ENCODE results near the gene EPS8.
"Not testable (repeated sequence)": the region's sequence is repeated elsewhere in the genome, so short reads cannot be mapped to it uniquely, and the experiment has no call there.

Gene EPS8

DNA sequence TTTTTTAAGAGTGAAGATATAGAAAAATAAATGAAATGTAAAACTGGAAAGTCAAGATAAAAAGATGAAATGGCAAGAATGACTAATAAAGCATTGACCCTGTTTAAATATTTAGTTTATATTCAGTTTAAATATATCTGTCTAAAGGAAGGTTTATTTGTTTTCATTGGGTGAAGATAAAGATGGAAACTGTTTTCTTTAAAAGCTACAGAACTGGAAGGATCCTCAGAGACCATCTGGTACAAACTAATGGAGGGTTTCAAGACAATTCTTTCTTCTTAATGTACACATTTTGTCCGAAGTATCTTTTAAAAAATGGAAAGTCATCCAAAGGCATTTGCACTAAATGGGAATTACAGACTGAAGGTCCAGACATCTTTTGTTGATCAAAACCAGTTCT, 142.6 kb downstream of the EPS8 start:
- DNase-seq (ENCODE audit: low spot score) = no peak

DNA sequence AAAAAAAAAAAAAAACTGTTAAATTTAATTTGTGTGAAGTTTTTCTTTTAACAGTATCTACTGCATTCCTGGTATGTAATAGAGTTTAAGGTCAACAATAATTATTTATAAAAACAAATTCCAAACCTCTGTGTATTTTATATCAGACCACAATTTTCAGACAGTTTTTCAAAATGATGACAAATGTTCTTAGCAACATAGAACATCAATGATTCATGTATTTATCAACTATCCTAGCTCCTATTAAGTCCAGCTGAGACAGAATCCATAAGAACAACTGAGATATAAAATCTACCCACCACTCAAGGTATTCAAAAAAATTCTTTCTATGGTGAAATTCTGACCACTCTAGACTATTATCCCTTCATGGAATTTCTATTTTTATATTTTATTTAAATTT, 144.5 kb downstream of the EPS8 start:
- DNase-seq (ENCODE audit: low spot score) = no peak

DNA sequence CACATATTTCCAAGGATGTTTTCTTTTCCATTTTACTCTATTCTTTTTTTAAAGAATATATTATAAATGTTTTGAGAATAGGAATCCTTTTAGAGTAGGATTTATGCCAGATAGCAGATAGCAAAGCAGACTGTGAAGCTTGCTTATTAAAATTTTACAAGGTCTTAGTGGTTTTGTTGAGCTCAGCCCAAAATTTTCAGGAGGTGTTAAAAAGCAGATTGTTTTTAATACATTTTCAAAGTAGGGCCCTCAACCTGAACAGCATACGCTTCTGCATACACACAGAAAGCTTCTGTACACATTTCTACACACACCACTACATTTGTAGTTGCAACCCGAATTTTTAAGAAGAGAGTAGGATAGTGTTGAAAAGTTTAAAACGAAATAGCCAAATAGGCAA, 151.0 kb downstream of the EPS8 start:
- DNase-seq (ENCODE audit: low spot score) = no peak

DNA sequence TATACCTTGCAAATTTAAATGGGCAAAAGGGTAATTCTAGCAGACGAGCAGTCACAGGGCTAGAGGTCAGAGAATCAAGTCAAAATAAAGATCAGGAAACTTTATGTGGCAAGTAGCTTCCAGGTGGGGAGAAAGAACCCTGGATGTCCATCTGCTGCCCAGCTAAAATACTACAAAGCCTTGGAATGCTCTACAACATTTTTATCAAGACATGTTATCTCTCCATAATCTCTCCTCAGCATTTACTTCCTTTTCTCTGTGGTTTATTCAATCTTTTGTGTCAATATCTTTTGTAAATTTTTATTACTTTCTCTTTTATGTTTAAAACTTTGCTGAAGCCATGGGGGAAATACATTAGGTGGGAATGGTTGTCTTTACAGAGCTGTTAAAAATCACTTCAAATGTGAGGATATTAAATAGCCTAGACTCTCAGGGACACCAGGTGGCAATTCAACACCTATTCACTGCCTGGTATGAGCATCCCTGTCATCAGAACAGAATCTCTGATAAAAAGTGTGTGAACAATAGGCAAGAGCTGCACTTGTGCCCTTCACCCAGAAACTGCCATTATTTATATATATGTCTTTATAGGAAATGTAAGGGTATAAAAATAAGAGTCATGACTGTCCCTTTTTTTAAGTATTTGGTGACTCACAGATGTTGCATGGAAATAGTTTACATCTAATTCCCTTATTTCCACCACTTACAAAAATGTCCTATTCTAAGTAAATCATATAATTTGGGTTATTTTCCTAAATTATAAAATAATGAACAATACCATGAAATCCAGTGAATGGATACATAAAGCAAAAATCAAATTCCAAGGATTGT, 152.9 kb downstream of the EPS8 start:
- no peak for DNase-seq (ENCODE audit: low spot score)

DNA sequence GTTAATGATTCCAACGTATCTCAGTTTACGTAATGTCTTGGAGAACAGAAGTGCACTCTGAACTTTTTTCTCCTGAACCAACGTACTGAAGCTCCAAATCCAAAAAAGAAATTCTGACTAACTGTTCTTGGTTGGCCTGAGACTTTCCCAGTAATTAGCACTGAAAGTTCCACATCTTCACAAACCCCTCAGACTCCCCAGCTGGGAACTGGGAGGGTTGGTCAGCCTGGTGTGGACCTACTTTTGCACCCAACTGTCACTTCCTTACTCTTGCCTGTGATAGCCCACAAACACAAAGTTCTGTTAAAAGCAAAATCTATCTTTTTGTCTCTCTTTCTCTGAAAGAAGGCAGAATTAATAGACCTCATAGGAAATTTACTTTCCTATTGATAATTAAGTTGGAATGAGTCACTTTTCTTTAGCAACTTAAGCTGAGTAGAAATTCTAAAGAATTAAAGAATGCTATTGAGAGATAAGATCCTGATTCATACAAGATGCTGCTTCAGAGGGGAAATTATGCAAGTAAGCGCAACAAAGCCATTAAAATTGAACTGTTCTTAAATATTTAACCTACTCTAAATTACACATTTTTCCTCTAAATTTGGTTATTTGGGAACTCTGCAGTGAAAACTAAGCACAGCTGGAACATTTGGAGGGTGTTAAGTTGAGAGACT, 155.0 kb downstream of the EPS8 start:
- DNase-seq (ENCODE audit: low spot score) = no peak

DNA sequence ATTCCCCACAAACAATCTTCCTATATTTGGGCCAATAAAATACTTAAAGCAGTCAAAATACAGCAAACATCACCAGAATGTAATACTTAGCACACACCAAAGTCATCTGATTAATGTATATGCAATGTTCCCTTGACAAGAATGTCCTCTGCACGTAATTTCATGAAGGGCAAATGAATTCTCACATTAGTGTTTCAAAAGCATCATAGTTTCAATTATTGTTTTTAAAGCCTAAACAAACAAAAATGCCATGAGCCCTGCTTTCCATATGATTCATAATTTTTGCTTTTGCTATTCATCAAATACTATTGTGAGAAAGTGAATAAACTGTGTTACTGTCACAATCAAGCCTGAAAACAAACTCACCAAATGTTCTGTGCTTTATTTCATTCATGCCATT, 156.0 kb downstream of the EPS8 start:
- DNase-seq (ENCODE audit: low spot score) = no peak

DNA sequence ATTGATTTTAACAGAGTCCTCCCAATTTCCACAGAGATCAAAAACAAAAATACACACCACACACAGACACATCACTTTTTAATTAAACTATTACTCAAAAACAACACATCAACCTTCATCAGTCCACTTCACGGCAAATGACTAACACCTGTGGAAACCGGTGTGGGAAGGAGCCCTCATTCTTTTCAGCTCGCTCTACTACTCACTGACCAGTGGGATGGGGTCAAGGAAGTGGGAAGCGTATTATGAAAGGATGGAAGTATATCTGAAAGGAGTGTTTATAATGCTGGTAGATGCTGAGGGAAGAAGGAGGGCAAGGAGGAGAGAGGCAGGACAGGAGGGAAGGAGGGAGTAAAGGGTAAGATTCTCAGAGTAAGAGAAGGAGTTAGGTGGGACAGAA, 156.5 kb downstream of the EPS8 start:
- DNase-seq (ENCODE audit: low spot score) = no peak

DNA sequence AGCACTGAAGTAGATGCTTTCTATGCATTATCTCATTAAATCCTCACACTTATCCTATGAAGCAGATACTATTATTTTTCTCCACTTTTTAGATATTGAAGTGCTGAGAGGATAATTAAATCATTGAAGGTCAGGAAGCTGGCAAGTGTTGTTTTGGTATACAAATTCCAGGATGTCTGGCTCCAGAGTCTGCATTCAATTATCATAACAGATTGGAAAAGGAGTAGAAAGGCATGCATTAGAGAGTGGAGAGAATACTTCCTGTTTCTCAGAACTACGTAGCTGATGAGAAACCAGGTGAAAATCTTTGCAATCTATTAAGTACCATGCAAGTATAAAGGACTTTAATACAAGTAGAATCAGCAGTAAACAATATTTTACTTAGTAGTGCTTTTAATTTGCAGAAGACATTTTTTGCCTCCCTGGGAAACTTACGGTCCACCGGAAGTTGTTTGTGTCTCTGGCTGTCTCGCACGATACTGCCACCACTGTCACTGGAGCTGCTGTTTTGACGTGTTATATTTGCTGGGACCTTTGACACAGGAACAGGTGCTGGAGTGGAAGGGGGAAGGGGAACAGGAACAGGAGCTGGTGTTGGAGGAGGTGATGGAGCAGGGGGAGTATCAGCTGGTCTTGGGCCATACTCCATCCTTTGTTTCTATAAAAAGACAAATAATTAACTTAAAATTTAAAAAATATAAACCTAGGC, 158.0 kb downstream of the EPS8 start:
- DNase-seq (ENCODE audit: low spot score) = no peak

DNA sequence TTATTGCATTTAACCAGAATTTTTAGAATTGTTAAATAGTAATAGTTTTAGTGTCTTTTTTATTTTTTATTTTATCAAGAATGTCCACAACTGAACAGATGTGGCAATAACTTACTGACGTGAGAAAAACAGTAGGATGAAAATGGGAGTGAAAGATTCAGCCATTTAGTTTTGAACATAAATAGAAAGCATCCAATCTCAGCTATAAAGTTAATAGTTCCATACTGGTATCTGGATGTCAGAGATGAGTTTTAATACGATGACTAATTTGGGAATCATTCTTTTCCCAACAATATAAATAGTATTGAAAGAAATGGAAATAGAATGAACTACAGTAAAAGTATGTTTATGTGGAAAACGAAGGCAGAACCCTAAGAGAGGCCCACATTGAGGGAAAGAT, 159.4 kb downstream of the EPS8 start:
- no peak for DNase-seq (ENCODE audit: low spot score)

DNA sequence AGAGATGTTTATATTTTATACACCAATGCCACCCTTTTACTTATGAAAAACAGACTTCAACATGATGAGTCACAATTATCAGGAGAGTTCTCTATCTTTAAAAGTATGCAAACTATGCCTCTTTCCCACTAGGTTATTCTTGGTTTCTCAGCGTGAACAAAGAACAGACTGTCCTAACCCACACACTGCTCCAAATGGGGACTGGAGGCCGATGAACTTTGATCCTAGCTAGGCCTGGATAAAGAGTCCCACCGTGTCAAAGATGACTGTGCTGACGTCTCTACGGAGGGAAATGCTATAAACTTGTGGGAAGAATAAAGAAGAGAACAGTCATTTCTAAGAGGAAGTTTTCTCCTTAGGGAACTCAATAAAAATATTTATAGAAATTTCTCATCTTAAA, 160.1 kb downstream of the EPS8 start:
- DNase-seq (ENCODE audit: low spot score) = no peak

DNA sequence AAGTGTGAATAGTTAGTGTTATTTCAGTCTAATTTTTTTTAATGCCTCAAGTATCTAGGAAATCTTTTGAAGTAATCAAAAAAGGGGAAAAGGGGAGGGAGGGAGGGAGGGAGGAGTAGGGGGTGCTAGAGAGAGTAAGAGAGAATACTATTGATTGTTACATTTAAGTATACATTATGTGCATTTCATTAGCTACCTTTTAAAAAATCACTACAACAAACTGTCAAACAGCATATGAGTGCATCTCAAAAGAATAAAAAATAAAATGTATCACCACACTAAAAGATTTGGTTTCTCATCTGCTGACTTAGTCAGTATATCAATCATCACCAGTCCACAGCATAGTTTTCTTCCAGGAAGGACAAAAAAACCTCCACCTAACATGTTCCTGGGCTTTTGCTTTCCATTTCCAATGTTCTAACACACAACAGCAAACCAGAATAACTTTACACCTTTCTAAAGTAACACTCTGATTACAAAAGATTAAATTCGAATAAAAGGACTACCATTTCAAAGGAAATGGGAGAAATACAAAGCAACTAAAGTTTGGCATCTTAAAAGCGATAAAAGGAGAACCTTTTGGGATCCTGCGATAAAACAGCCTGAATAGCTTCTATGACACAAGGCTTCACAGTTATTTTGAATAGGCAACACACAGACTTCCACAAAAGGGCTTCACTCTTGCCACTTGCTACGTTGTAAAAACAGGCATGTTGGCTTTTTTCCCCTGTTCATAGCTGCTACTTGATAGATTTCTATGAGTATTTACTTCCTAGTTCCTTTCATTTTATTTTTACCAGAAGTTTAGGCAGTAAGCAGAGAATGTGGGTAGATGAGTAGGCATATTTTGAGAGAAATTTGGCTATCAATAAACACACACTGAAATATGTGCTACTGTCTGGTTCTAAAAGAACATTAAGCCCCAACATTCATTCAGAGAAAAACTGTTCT, 160.9 kb downstream of the EPS8 start:
- DNase-seq (ENCODE audit: low spot score) = no peak

DNA sequence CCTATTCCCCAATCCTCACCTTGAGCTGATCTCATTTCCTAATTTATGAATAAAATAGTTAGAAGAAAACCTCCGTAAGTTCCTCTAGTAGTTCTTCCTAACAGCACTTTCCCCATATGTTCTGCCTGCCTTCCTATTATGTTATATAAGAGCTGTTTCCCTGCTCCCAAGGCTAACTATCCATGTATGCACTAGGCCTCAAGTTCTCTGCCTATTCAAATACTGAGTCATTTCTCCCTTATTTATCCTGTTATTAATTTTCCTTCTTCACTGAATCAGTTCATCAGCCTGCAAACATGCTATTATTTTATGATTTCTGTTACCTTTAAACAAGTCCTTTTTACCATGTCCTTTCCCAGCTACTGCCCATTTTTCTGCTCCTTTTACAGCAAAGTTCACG, 164.1 kb downstream of the EPS8 start:
- DNase-seq (ENCODE audit: low spot score) = no peak

DNA sequence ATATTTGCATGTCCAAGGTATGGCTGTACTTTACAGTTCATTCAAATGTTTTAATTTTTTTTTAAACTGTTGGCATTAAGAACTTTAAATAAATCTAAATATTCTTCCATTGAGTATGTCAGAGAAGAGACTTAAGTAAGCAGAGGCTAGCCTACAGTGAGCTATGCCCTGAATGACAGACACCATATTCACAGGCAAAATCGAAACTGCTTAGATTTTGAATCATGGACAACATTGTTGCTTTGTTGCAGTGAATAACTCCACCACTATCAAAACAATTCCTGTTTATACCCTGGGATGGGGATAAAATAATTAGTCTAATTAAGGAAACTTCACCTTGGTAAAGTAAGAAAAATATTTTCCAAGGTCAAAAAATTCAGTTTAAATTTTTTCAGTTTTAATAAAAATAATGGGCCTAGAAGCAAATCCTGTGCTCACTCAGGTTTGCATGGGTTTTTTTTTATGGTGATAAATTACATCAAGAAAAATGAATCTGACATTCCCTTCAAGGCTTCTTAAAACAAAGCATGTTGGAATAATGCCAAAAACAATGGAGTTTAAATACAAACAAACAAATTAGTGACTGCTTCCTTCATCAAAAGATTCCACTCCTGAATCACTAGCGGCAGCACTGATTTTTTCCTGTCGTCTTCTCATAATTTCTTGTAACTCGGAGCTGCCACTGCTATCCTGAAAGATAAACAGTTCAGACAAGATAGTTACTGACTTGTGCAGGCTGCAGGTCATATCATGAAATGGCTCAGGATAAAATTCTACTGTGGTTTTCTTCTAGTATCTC, 168.2 kb downstream of the EPS8 start:
- DNase-seq (ENCODE audit: low spot score) = no peak

DNA sequence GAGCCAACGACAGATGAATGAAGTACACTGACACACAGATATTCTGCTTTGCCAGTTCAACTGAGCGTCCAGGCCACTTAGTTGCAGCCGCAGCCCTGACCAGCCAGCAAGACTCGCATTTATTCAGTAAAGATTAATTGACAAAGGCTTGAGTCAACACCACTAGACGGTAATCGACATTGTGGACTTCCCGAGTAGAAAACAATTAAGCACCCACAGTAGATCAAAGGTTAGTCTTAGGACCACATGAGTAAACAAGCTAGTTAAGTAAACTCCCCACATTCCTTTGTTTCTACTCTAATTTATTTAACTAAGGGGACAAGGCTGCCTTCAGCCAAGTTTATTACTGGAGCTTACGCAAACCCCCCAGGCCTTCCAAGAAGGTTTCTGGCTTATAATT, 172.7 kb downstream of the EPS8 start:
- DNase-seq (ENCODE audit: low spot score) = not testable (repeated sequence)

DNA sequence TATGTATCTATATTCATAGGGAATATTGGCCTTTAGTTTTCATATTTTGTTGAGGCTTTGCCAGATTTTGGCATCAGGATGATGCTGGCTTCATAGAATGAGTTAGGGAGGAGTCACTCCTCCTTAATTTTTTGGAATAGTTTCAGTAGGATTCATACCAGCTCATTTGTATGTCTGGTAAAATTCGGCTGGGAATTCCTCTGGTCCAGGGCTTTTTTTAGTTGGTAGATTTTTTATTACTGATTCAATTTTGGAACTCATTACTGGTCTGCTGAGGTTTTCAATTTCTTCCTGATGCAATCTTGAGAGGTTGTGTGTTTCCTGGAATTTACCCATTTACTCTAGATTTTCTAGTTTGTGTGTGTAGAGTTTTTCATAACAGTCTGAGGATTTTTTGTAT, 175.2 kb downstream of the EPS8 start:
- no peak for DNase-seq (ENCODE audit: low spot score)

DNA sequence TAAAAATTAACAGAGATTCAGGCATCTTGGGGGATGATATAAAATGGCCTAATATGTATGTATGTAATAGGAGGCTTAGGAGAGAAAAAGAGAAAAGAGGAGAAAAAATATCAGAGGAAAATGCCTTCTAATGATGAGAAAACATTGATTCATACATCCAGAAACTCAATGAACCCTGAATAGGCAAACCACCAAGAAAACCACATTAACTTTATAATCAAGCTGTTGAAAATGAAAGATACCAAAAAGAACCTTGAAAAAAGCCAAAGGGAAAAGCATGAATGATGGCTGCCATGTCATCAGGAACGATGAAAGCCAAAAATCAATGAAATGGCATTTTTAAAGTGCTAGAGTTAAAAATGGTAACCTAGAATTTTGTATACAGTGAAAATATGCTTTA, 180.2 kb downstream of the EPS8 start:
- no peak for DNase-seq (ENCODE audit: low spot score)

DNA sequence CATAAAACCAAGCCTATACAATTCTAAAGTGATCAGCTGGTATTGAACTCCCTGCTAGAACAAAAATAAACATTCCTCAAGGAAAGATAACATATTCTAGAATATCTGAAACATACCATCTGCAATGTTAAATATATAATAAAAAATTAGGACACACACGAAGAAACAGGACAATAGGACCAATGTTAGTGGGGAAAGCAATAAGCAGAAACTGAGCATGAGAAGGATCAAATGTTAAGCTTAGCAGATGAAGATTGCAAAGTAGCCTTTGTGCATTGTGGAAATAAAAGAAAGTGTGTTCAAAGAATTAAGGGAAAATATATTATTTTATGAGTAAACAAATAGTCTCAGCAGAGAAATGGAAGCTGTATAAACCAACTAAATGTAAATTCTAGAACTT, 180.8 kb downstream of the EPS8 start:
- no peak for DNase-seq (ENCODE audit: low spot score)

DNA sequence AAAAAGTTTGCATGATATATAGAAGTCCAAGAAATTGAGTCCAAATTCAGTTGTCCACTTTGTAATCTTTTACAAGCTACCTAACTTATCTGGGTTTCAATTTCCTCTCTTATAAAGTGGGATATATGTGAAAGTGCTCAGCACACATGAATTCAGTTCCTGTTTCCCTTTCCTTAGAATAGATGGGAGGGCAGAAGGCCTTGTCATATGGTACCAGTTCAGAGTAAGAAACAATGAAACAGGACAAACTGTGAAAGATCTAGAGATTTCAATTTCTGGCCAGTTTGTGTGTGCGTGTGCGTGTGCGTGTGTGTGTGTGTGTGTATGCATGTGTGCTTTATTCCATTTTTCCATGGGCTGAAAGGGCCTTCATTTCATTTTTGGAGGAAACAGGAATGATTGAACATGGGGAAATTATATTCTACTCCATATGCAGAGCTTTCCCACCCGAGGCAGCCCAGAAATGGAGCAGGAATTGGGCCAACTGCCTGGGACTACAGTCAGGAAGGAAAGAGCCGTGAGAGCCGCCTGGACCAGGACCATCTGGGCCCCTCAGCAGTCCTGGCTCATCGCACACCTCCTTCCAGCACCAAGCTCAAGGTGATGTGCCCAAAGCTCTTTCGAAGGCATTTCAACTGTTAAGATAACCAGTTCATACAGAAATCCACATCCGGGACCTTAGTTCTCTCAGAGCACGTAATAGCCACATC, 183.2 kb downstream of the EPS8 start:
- no peak for DNase-seq (ENCODE audit: low spot score)

DNA sequence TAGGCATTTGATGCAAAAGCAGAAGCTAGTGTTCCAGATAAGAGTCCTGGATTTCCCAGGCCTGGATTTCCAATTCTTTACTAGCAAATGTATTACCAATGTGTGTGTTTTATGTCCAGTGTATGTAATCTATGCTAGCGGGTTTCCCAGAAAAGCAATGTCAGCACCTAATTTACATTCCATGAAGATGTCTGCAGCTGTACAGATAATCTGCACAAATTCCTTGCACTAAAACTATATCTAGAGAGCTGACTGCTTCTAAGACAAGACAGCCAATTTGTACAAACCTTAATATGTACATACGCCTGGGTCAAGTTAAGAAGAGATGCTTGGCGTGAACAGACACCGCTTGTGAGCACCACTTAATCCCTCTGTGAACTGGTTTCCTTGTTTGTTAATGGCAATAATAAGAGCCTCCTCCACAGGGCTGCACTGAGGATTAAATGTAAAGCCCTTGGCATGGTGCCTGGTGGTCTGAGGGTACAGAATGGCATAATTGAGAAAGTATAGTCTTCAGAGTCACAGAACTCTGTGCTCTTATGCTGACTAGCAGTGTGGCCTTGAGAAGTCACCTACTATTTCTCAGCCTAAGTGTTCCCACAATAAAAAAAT, 185.6 kb downstream of the EPS8 start:
- DNase-seq (ENCODE audit: low spot score) = no peak

DNA sequence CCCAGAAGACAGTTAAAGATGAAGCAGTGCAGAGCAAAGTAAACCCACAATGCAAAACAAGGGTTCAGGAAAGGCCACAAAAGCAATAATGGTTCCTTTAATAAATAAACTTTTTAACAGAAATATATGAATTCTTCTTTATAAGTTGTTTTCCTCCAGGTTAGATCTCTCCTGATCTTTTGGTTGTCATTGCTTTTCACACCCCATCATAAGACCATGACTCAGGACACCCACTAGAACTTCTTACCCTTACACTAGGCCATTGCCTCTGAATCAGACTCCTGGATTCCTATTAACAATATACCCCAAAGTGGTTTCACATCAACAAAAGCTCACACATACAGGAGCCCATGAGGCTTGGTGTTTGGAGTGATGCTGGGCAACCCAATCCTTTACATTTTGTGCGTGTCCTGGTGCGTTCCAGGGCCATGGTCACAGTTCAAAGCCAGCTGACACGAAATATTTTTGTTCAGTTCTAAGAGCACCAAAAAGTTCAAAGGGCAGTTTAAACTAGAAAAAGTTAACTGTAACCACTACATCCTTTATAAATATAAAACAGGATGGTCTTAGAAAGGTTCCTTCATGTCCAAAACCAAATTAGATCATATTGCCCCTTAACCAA, 187.0 kb downstream of the EPS8 start:
- no peak for DNase-seq (ENCODE audit: low spot score)

Measured in NAMALWA (cell line).